GM12891 (cell line): ENCODE measurements around the gene MZB1.

Experiments
- POLR2A ChIP-seq: IDR thresholded peaks from 2 replicates; pipeline ENCODE4 v1.6.1; 2011; ENCODE audit warnings: low read depth, low read length, control low read depth
- POLR2AphosphoS5 ChIP-seq: IDR thresholded peaks from 2 replicates; pipeline ENCODE4 v1.6.1; 2011; ENCODE audit warnings: low read depth, low read length, control low read depth
- POU2F2 ChIP-seq: IDR thresholded peaks from 2 replicates; pipeline ENCODE4 v1.6.1; 2011; ENCODE audit warnings: low read depth, mild to moderate bottlenecking, control low read depth, low read length, moderate library complexity
- SPI1 ChIP-seq: IDR thresholded peaks from 2 replicates; pipeline ENCODE4 v1.6.1; 2011; ENCODE audit warnings: low read depth, low read length, control low read depth
- TAF1 ChIP-seq: IDR thresholded peaks from 2 replicates; pipeline ENCODE4 v1.6.1; 2011; ENCODE audit warnings: low read depth, low read length, control low read depth

DNA sequence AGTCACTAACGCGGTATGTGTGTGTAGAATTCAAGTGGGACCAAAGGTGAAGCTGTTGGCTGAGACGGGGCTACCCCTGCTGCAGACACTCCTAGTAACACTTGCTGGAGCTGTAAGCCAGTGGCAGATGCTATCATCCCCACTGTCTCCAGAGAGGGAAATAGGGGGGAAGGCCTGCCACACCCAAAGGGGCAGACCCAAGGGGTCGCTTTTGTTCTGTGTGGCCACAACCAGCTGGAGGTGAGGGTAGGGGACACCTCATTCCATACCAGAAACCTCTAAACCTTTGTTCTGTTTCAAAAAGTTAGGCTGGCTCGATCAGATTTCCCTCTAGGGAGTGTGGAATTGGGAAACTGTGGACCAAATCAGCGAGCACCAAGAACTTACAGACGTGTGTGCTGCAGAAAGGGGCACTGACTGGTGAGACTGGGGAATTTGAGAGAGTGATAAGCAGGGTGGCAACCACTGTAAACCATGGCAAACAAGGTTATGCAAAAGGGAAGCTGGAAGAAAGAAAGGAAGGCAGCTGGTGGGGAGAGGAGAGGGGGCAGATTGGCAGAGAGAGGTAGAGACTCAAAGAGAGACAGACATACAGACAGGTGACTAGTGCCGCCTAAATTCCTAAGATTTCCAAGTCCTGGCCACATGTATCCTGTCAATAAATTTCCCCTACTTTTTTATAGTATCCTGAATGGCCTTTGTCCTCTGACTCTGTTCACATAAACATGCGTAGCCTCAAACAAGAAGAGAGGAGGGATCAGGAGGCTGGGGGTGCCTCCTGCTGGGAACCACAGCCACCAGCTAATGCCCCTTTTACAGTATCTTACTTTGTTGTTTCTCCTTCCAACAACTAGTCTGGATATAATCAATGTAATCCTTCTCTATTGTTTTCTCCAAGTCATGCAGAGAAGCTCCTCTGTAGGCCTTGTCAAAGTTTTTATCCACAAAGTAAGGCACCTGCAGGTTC lies 29.8 kb upstream of the MZB1 start:
- TF ChIP-seq POLR2A (no peak), POU2F2 (no peak), POLR2AphosphoS5 (no peak), SPI1 (no peak), TAF1 (no peak)
